ENCODE measurements around the gene ACBD4. TPM values are rescaled to one million over a fixed set of nuclear protein-coding genes. Genes with fewer than 3 reads are reported as not detected.

ACBD4 gene
- total and polyA plus RNA-seq, 10 of the 15 experiments (the other 5 are each of a cell fraction or from before 2014, with no cell fraction given): 0.20 to 13.8 (median 6.9) TPM

- peak overlapping the region; percentile 76 for H2AFZ ChIP-seq (ENCODE audit: control insufficient read depth, low read depth, low read length)
- ChIA-PET RAD21 (ENCODE audit: unreplicated experiment) (interaction anchor here (0.6 to 1.7 kb wide), 5 partner anchors 39 to 212 kb away, joined by 3 to 6 read pairs (median 3); no protein-coding TSS in a partner anchor), SMC1A (ENCODE audit: uncharacterized antibody, unreplicated experiment) (no interaction called here), CTCF (interaction anchor here (0.6 to 9.4 kb wide), 7 partner anchors 16 to 358 kb away, joined by 3 to 291 read pairs (median 6); partner anchors contain the start of gene HEXIM1), POLR2A (interaction anchor here (0.7 kb wide), 1 partner anchor 11 kb away, joined by 4 read pairs; no protein-coding TSS in a partner anchor)
- 0 out of 2 replicates have a peak overlapping the region, but pooled peaks have one; percentile 35 for H3K27ac ChIP-seq (ENCODE audit: control insufficient read depth, insufficient read depth)
- H3K4me3 ChIP-seq: peak overlapping the region; percentile 98
- H3K9me3 ChIP-seq (replicated peaks; ENCODE audit: control insufficient read depth, insufficient read depth, low read length): no peaks in the 10 kb centered on the region
- WGBS (ENCODE audit: insufficient coverage, insufficient replicate concordance, low lambda C conversion rate, missing lambda C conversion rate): 1% methylated on average over 55 of the region's 71 CpGs
- in situ Hi-C loops (cut with MboI): no loop called here
- no peaks in the 10 kb centered on the region for H4K20me1 ChIP-seq (ENCODE audit: control insufficient read depth, insufficient read depth)
- intact Hi-C loops (cut with micrococcal nuclease; ENCODE audit: unreplicated experiment): loop anchor here (2.0 kb wide), 2 partner anchors 110 to 358 kb away; no protein-coding TSS in a partner anchor
- H3K79me2 ChIP-seq (ENCODE audit: control insufficient read depth, insufficient read depth, low read length): peaks cover 4% of the 10 kb centered on the region
- peaks cover 8% of the 10 kb centered on the region for H3K4me1 ChIP-seq (ENCODE audit: control insufficient read depth, insufficient read depth, low read length)
- peak overlapping the region; percentile 11; the same call in 1 of the 2 replicates for H3K9ac ChIP-seq (ENCODE audit: control insufficient read depth, insufficient read depth, low read length)
- no peak for DNase-seq (ENCODE audit: low read depth, low spot score)
- no peaks in the 10 kb centered on the region for H3K27me3 ChIP-seq (replicated peaks in 1 of 2; ENCODE audit: control insufficient read depth in 2 of 2, insufficient read depth in 2 of 2, low read length in 1 of 2)
- H3K36me3 ChIP-seq (ENCODE audit: control insufficient read depth in 2 of 2, insufficient read depth in 2 of 2, low read length in 1 of 2): no peaks in the 10 kb centered on the region
- peak; percentile 80 for ATAC-seq
- peak overlapping the region; percentile 71 for H3K4me2 ChIP-seq (ENCODE audit: control insufficient read depth, insufficient read depth)
- FAIRE-seq: no peak
- no TSS peak for BruUV-seq (replicated peaks)
- TF ChIP-seq JUNB (IDR thresholded peaks at IDR 0.05) (no peak), HDGF (IDR thresholded peaks at IDR 0.05) (peak; percentile 69), SIN3A (IDR thresholded peaks at IDR 0.05; ENCODE audit: low read depth, low read length) (peak; percentile 47; the same call in 1 of the 2 replicates), TCF3 (IDR thresholded peaks at IDR 0.05; ENCODE audit: borderline replicate concordance, insufficient read depth, low read depth, low read length) (0 out of 2 replicates have a peak, but pooled peaks have one; percentile 40), SREBF1 (IDR thresholded peaks at IDR 0.05; ENCODE audit: low read length) (no peak), LARP7 (IDR thresholded peaks at IDR 0.05) (peak; percentile 65; the same call in 1 of the 2 replicates), TCF12 (IDR thresholded peaks at IDR 0.05; ENCODE audit: low read depth, low read length) (peak; percentile 32; the same call in 1 of the 2 replicates), EGR1 (IDR thresholded peaks at IDR 0.05; ENCODE audit: borderline replicate concordance in 1 of 2, low read depth in 2 of 2, low read length in 2 of 2) (0 out of 3 replicates have a peak, but pooled peaks of 1 of the 2 experiments have one; percentile 11), CBX3 (IDR thresholded peaks at IDR 0.05; ENCODE audit: borderline replicate concordance, low read depth) (no peak), CHD4 (IDR thresholded peaks at IDR 0.05) (no peak), FOXM1 (IDR thresholded peaks at IDR 0.05; ENCODE audit: low read depth, low read length) (no peak), MXI1 (IDR thresholded peaks at IDR 0.05; ENCODE audit: low read depth, low read length) (0 out of 2 replicates have a peak, but pooled peaks have one; percentile 21), GATAD2B (conservative IDR thresholded peaks at IDR 0.05; ENCODE audit: low read depth) (peak; percentile 70), RAD21 (IDR thresholded peaks at IDR 0.05; ENCODE audit: insufficient read depth, low read depth, low read length) (peak; percentile 67), IKZF1 (conservative IDR thresholded peaks at IDR 0.05) (peak; percentile 55; the same call in 1 of the 2 replicates), SMC3 (IDR thresholded peaks at IDR 0.05; ENCODE audit: borderline replicate concordance, low read length) (peak; percentile 58), SMAD5 (IDR thresholded peaks at IDR 0.05; ENCODE audit: low read depth) (no peak), POLR2AphosphoS2 (IDR thresholded peaks at IDR 0.05; ENCODE audit: low read depth, low read length) (no peak), SP1 (IDR thresholded peaks at IDR 0.05; ENCODE audit: low read depth, low read length) (peak; percentile 4), MAX (IDR thresholded peaks at IDR 0.05; ENCODE audit: low read depth, low read length) (peak; percentile 5; the same call in 1 of the 2 replicates), RCOR1 (conservative IDR thresholded peaks at IDR 0.05; ENCODE audit: low read depth, low read length) (no peak), E2F4 (IDR thresholded peaks at IDR 0.05; ENCODE audit: low read depth, low read length) (no peak), PML (IDR thresholded peaks at IDR 0.05; ENCODE audit: low read length) (no peak), CREM (IDR thresholded peaks at IDR 0.05; ENCODE audit: low read depth) (peak; percentile 85)
Measured at GRCh38 chr17:45132572-45133463, 2.7 kb upstream of the ACBD4 start.

All from GM12878 (cell line).